HCT116 (cell line): ENCODE measurements around the gene ACE. TPM values are rescaled to one million over a fixed set of nuclear protein-coding genes. Genes with fewer than 3 reads are reported as not detected.

Source experiments
- ATAC-seq: fragments of 200-7000 bp; cut with Tn5 transposase; 2 replicates; pipeline ENCODE4 v1.9.1; 2020; ENCODE audit warnings: mild to moderate bottlenecking, moderate library complexity
- BruUV-seq: library from RNA; stranded (reverse); fragments of 400-500 nt; replicated peaks from 2 replicates; lab custom pipeline; 2021; lab: Mats Ljungman, UMichigan
- CTCF ChIA-PET: fragments of 300-600 bp; sonication (Branson Sonifier 250); formaldehyde crosslinking; loops from one replicate; lab custom pipeline; 2021; ENCODE audit warnings: antibody characterized with exemption; lab: Charles Lee
- POLR2A ChIA-PET: fragments of 300-600, 350-600 bp; sonication (Branson Sonifier 250); formaldehyde crosslinking; loops from one replicate; lab custom pipeline; 2021; ENCODE audit warnings: antibody characterized with exemption; lab: Charles Lee
- RAD21 ChIA-PET, 2 experiments: fragments of 300-600 bp; sonication (Branson Sonifier 250); formaldehyde crosslinking; loops; one replicate each; lab custom pipeline; 2023; ENCODE audit warnings: low total read pairs in 2 of 2; ENCODE audit not compliant: uncharacterized antibody in 2 of 2, unreplicated experiment in 2 of 2, low non-redundant PET in 1 of 2; lab: Charles Lee
- DNase-seq: peaks from one replicate; pipeline ENCODE4 v3.0.0-alpha.2; 2010; ENCODE audit warnings: low read depth, low spot score
- H2AFZ ChIP-seq: fragments of 200-600 bp; shearing (Covaris generic), sonication (generic); 2 replicates; pipeline ENCODE4 v1.6.1; 2017; ENCODE audit warnings: low read depth, mixed run types, mixed read lengths, antibody characterized with exemption, low read length; ENCODE audit not compliant: poor library complexity, severe bottlenecking
- H3K27ac ChIP-seq: 2 replicates; pipeline ENCODE4 v1.5.1; 2012; ENCODE audit warnings: low read depth, low read length
- H3K27me3 ChIP-seq: fragments of 200-600 bp; sonication (generic); 2 replicates; pipeline ENCODE4 v1.6.1; 2016; ENCODE audit warnings: mixed run types, low read length, mixed read lengths; ENCODE audit not compliant: insufficient read depth
- H3K36me3 ChIP-seq, 2 experiments: fragments of 200-500 bp in 1 of 2; fragments of 200-600 bp in 1 of 2; sonication (Bioruptor generic) in 1 of 2; sonication (generic) in 1 of 2; 2 replicates each; pipeline versions ENCODE4 v1.5.1 to v1.6.1; 2014 to 2016; ENCODE audit warnings: low read length in 2 of 2, inconsistent platforms in 1 of 2, mixed read lengths in 1 of 2, mixed run types in 1 of 2; ENCODE audit not compliant: insufficient read depth in 2 of 2, control insufficient read depth in 1 of 2
- H3K4me1 ChIP-seq, 2 experiments: fragments of 200-600 bp in 1 of 2; sonication (generic) in 1 of 2; 2 replicates each; pipeline versions ENCODE4 v1.5.1 to v1.6.1; 2012 to 2017; ENCODE audit warnings: low read length in 2 of 2, inconsistent platforms in 1 of 2, mild to moderate bottlenecking in 1 of 2, mixed read lengths in 1 of 2, mixed run types in 1 of 2, moderate library complexity in 1 of 2; ENCODE audit not compliant: insufficient read depth in 2 of 2, control insufficient read depth in 1 of 2
- H3K4me2 ChIP-seq: fragments of 200-600 bp; sonication (generic); 2 replicates; pipeline ENCODE4 v1.6.1; 2017; ENCODE audit warnings: mixed run types, low read length, mixed read lengths
- H3K4me3 ChIP-seq, 2 experiments: fragments of 200-600 bp in 1 of 2; sonication (generic) in 1 of 2; replicated peaks in 1 of 2; 2 replicates each; pipeline ENCODE4 v1.5.1; 2011 to 2016; ENCODE audit warnings: low read length in 2 of 2, control low read depth in 1 of 2, low read depth in 1 of 2, mild to moderate bottlenecking in 1 of 2, mixed read lengths in 1 of 2, mixed run types in 1 of 2
- H3K79me2 ChIP-seq: fragments of 200-600 bp; sonication (generic); 2 replicates; pipeline ENCODE4 v1.6.1; 2017; ENCODE audit warnings: mild to moderate bottlenecking, mixed run types, low read length, moderate library complexity, mixed read lengths; ENCODE audit not compliant: insufficient read depth
- H3K9ac ChIP-seq: fragments of 200-600 bp; sonication (generic); 2 replicates; pipeline ENCODE4 v1.6.1; 2016; ENCODE audit warnings: low read length, mixed read lengths
- H3K9me2 ChIP-seq: fragments of 200-600 bp; sonication (generic), shearing (Covaris generic); 2 replicates; pipeline ENCODE4 v1.6.1; 2017; ENCODE audit warnings: mixed run types, mild to moderate bottlenecking, moderate library complexity; ENCODE audit not compliant: insufficient read depth
- H3K9me3 ChIP-seq, 2 experiments: fragments of 200-500 bp in 1 of 2; fragments of 200-600 bp in 1 of 2; sonication (Bioruptor generic) in 1 of 2; sonication (generic) in 1 of 2; 2 replicates each; pipeline ENCODE4 v1.6.1; 2014 to 2017; ENCODE audit warnings: low read length in 2 of 2, mixed read lengths in 2 of 2, inconsistent platforms in 1 of 2, low read depth in 1 of 2, mild to moderate bottlenecking in 1 of 2, mixed run types in 1 of 2, moderate library complexity in 1 of 2; ENCODE audit not compliant: control insufficient read depth in 1 of 2, insufficient read depth in 1 of 2
- H4K20me1 ChIP-seq: fragments of 200-600 bp; sonication (generic), shearing (Covaris generic); 2 replicates; pipeline ENCODE4 v1.6.1; 2017; ENCODE audit warnings: mixed run types, mild to moderate bottlenecking, moderate library complexity; ENCODE audit not compliant: insufficient read depth
- CTCF ChIP-seq, 3 experiments: fragments of 200-600 bp in 1 of 3; sonication (generic) in 1 of 3; IDR thresholded peaks in 2 of 3; conservative IDR thresholded peaks in 1 of 3; 2 replicates each; pipeline ENCODE4 v1.5.1; 2012 to 2017; ENCODE audit warnings: low read depth in 2 of 3, low read length in 2 of 3, antibody characterized with exemption in 1 of 3, borderline replicate concordance in 1 of 3, control low read depth in 1 of 3, mild to moderate bottlenecking in 1 of 3, mixed read lengths in 1 of 3, mixed run types in 1 of 3, moderate library complexity in 1 of 3; ENCODE audit not compliant: insufficient read depth in 1 of 3
- EGR1 ChIP-seq: IDR thresholded peaks from 2 replicates; pipeline ENCODE4 v1.6.1; 2012; ENCODE audit warnings: low read depth
- EZH2 ChIP-seq: fragments of 200-600 bp; sonication (generic); IDR thresholded peaks from 2 replicates; pipeline ENCODE4 v1.6.1; 2017; ENCODE audit warnings: antibody characterized with exemption, mixed run types
- MAX ChIP-seq: IDR thresholded peaks from 2 replicates; pipeline ENCODE4 v1.6.1; 2012
- POLR2A ChIP-seq: IDR thresholded peaks from 2 replicates; pipeline ENCODE4 v1.7.0; 2011; ENCODE audit warnings: borderline replicate concordance; ENCODE audit not compliant: insufficient read depth, insufficient read length; ENCODE audit errors: extremely low read depth
- POLR2AphosphoS5 ChIP-seq: IDR thresholded peaks from 2 replicates; pipeline ENCODE4 v1.6.1; 2011; ENCODE audit warnings: mild to moderate bottlenecking, low read depth, low read length, moderate library complexity
- RAD21 ChIP-seq: IDR thresholded peaks from 2 replicates; pipeline ENCODE4 v1.6.1; 2012; ENCODE audit warnings: low read depth, mild to moderate bottlenecking
- SIN3A ChIP-seq: IDR thresholded peaks from 2 replicates; pipeline ENCODE4 v1.6.1; 2012; ENCODE audit warnings: low read depth
- SRF ChIP-seq: IDR thresholded peaks from 2 replicates; pipeline ENCODE4 v1.6.1; 2012; ENCODE audit warnings: low read depth
- TCF7L2 ChIP-seq: IDR thresholded peaks from 2 replicates; pipeline ENCODE4 v1.7.0; 2011; ENCODE audit warnings: borderline replicate concordance, inconsistent platforms; ENCODE audit not compliant: insufficient read depth, insufficient read length; ENCODE audit errors: extremely low read depth
- YY1 ChIP-seq: IDR thresholded peaks from 2 replicates; pipeline ENCODE4 v1.6.1; 2011; ENCODE audit warnings: low read length, low read depth, moderate library complexity, mild to moderate bottlenecking; ENCODE audit not compliant: insufficient replicate concordance; ENCODE audit errors: extremely low read depth
- ZFX ChIP-seq: fragments of 450-650 bp; IDR thresholded peaks from 2 replicates; pipeline ENCODE4 v1.6.1; 2017
- intact Hi-C: fragments of 100-400 bp; cut with micrococcal nuclease; formaldehyde crosslinking; loops from 2 replicates; pipeline ENCODE4 v1.10.0; 2022
- total RNA-seq: library from RNA; stranded (reverse); gene quantifications from one replicate; pipeline ENCODE4 v1.2.1, GENCODE V29; 2021; ENCODE audit not compliant: unreplicated experiment

The ACE gene
- total RNA-seq, 1 experiment from 2014 or later, result 7.7 TPM

- H3K4me3 ChIP-seq, result no peak overlapping the region
- no peaks in the 10 kb centered on the region for H3K9me3 ChIP-seq
- intact Hi-C loops, result no loop called here
- no peaks in the 10 kb centered on the region for H4K20me1 ChIP-seq
- H3K9me2 ChIP-seq, result no peaks in the 10 kb centered on the region
- no peaks in the 10 kb centered on the region for H3K36me3 ChIP-seq
- no peak overlapping the region for H3K9ac ChIP-seq
- peaks cover under 1 to 2% of the 10 kb centered on the region in 2 experiments; a peak in 3 of 4 replicates for H3K4me1 ChIP-seq
- no peak for ATAC-seq
- ChIA-PET POLR2A (no interaction called here), CTCF (no interaction called here), RAD21 (no interaction called here)
- no peak overlapping the region for H3K4me2 ChIP-seq
- DNase-seq, result no peak
- H3K27ac ChIP-seq, result no peak overlapping the region
- TF ChIP-seq TCF7L2 (no peak), CTCF (IDR thresholded peaks at IDR 0.05 in 2 of 3, conservative IDR thresholded peaks at IDR 0.05 in 1 of 3; ENCODE audit: borderline replicate concordance in 1 of 3, insufficient read depth in 1 of 3, low read depth in 2 of 3, low read length in 2 of 3) (no peak), ZFX (no peak), RAD21 (no peak)
- H3K79me2 ChIP-seq, result no peaks in the 10 kb centered on the region
- H3K27me3 ChIP-seq, result peaks cover 2% of the 10 kb centered on the region
- no peak overlapping the region for H2AFZ ChIP-seq
- no TSS peak for BruUV-seq
Measured at GRCh38 chr17:63511331-63511730, 34.5 kb downstream of the ACE start.

GRCh38 chr17:63512388-63512787 lies 35.5 kb downstream of the ACE start:
- Histone ChIP-seq H3K9me3 (no peaks in the 10 kb centered on the region), H3K9me2 (no peaks in the 10 kb centered on the region), H3K4me2 (no peak overlapping the region), H2AFZ (no peak overlapping the region), H3K4me3 (no peak overlapping the region), H3K27me3 (peaks cover 3% of the 10 kb centered on the region), H4K20me1 (no peaks in the 10 kb centered on the region), H3K36me3 (no peaks in the 10 kb centered on the region), H3K4me1 (peaks cover 11 to 12% of the 10 kb centered on the region in 2 experiments), H3K27ac (no peak overlapping the region), H3K79me2 (no peaks in the 10 kb centered on the region), H3K9ac (no peak overlapping the region)
- ATAC-seq (no peak), DNase-seq (no peak)
- RAD21 ChIA-PET, result no interaction called here
- CTCF ChIA-PET, result no interaction called here
- BruUV-seq, result no TSS peak
- POLR2A ChIA-PET, result no interaction called here
- TF ChIP-seq POLR2A, result no peak
- TF ChIP-seq SRF, result no peak
- TF ChIP-seq MAX, result no peak
- no peak for TF ChIP-seq SIN3A
- TF ChIP-seq RAD21, result no peak
- no peak for TF ChIP-seq POLR2AphosphoS5
- no peak for TF ChIP-seq TCF7L2
- TF ChIP-seq YY1, result no peak
- TF ChIP-seq EGR1, result no peak
- no peak for TF ChIP-seq EZH2
- intact Hi-C loops, result no loop called here
